Spleen (tissue), 11 donors: ENCODE measurements around the gene PRKAG3. TPM values are rescaled to one million over a fixed set of nuclear protein-coding genes. Genes with fewer than 3 reads are reported as not detected.

Experiments used
- DNase-seq: peaks from one replicate; pipeline ENCODE4 v3.0.0-alpha.2; 2020
- H3K27ac ChIP-seq, 8 donors: fragments of 200-600 bp; sonication (generic) in 7 of 8; 1 replicate in 4 of 8; 2 replicates in 4 of 8; pipeline versions ENCODE4 v1.5.0 to v1.8.0; 2016 to 2021; ENCODE audit warnings: inconsistent platforms in 4 of 8, mild to moderate bottlenecking in 4 of 8, moderate library complexity in 1 of 8
- H3K27me3 ChIP-seq, 7 donors: fragments of 200-600 bp; sonication (generic) in 6 of 7; replicated peaks in 1 of 7; 1 replicate in 4 of 7; 2 replicates in 3 of 7; pipeline versions ENCODE4 v1.5.0 to v1.8.0; 2016 to 2021; ENCODE audit warnings: inconsistent platforms in 3 of 7, mild to moderate bottlenecking in 1 of 7
- H3K36me3 ChIP-seq, 6 donors: fragments of 200-600 bp; sonication (generic) in 5 of 6; 1 replicate in 4 of 6; 2 replicates in 2 of 6; pipeline versions ENCODE4 v1.5.0 to v1.8.0; 2016 to 2021; ENCODE audit warnings: inconsistent platforms in 2 of 6
- H3K4me1 ChIP-seq, 6 donors: fragments of 200-600 bp; sonication (generic) in 5 of 6; 1 replicate in 3 of 6; 2 replicates in 3 of 6; pipeline versions ENCODE4 v1.5.0 to v1.8.0; 2016 to 2021; ENCODE audit warnings: inconsistent platforms in 3 of 6
- H3K4me3 ChIP-seq, 8 donors: fragments of 200-600 bp; sonication (generic) in 7 of 8; 1 replicate in 4 of 8; 2 replicates in 4 of 8; pipeline versions ENCODE4 v1.5.0 to v1.8.0; 2016 to 2021; ENCODE audit warnings: inconsistent platforms in 4 of 8, mild to moderate bottlenecking in 4 of 8, moderate library complexity in 2 of 8
- H3K9me3 ChIP-seq, 8 donors: fragments of 200-600 bp; sonication (generic) in 7 of 8; 1 replicate in 4 of 8; 2 replicates in 4 of 8; pipeline versions ENCODE4 v1.5.0 to v1.8.0; 2016 to 2021; ENCODE audit warnings: inconsistent platforms in 4 of 8
- CTCF ChIP-seq, 11 experiments: fragments of 200-600 bp in 7 of 11; fragments of 450-650 bp in 4 of 11; sonication (generic) in 4 of 11; IDR thresholded peaks in 8 of 11; conservative IDR thresholded peaks in 3 of 11; 1 replicate in 7 of 11; 2 replicates in 4 of 11; pipeline versions ENCODE4 v1.4.0 to v1.8.0; 2016 to 2021; ENCODE audit warnings: antibody characterized with exemption in 11 of 11, inconsistent platforms in 4 of 11, mild to moderate bottlenecking in 1 of 11
- POLR2A ChIP-seq, 3 donors: fragments of 450-650 bp; IDR thresholded peaks; one replicate each; pipeline ENCODE4 v1.5.1; 2017; ENCODE audit warnings: antibody characterized with exemption in 3 of 3, mild to moderate bottlenecking in 1 of 3
- POLR2AphosphoS5 ChIP-seq, 3 donors: sonication (generic); formaldehyde crosslinking; IDR thresholded peaks; one replicate each; pipeline ENCODE4 v1.5.1; 2017; ENCODE audit warnings: antibody characterized with exemption in 3 of 3
- WGBS, 5 donors: extraction: QIAGEN DNeasy Blood & Tissue Kit in 3 of 5; methylation state at CpG; one replicate each; pipeline versions ENCODE4 v1.1.5 to v1.1.7; 2013 to 2018; 5-methylcytosine and 5-hydroxymethylcytosine counted together
- intact Hi-C: fragments of 100-400 bp; cut with DNase I; formaldehyde crosslinking; loops from one replicate; pipeline ENCODE4 v1.15.0; 2023; ENCODE audit warnings: low total_unique reads
- polyA plus RNA-seq, 3 donors: library from polyadenylated mRNA; stranded (reverse); fragments of 200-250 nt; gene quantifications; one replicate each; pipeline ENCODE4 v1.2.1, GENCODE V29; 2013
- total RNA-seq, 7 donors: library from RNA; depleted of rRNA in 3 of 7; stranded (reverse); fragments of >200 nt in 3 of 7; fragmentation: NEBNext Ultra II Directional in 4 of 7; extraction: Animal tissue kit (Norgen Biotek cat#: 25700) in 4 of 7; gene quantifications; one replicate each; pipeline versions ENCODE4 v1.1.0 to v1.2.1, GENCODE V29; 2016 to 2021
- donor health status: healthy with polysubstance abuse.
- donor health status: DM: no; HTN: no; CAD: no; lungs with moderate emphysema.
- donor health status: DM: no; HTN: no; CAD: no.
- donor health status: Bipolar disorder and iron deficiency.
- donor health status: healthy.
- donor health status: DM: no; HTN: no; CAD: no.
- donor health status: DM: yes; HTN: yes; CAD: no.

The PRKAG3 gene
- total and polyA plus RNA-seq, 10 donors = not detected

DNA sequence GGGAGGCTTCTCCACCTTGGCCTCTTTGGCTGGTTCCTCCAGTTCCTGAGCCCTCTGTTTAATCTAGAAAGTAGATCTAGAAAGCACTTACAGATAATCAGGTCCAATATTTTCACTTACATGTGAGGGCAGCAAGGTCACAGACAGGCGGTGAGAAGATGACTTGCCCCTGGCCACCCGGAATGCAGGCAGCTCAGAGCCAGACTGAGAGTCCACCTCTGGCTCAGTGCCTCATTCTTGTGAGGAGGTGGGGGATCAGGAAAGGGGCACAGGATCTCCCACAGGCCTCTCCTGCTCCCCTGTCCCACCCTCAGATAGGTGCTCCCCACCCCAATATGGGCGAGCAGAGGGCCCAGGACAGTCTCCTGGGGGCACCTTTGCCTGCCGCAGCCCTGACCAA is 33.8 kb upstream of the PRKAG3 start:
- no peaks in the 10 kb centered on the region for H3K9me3 ChIP-seq
- peaks cover 7 to 36% (median 17%) of the 10 kb centered on the region in 6 donors for H3K4me1 ChIP-seq
- peak; percentile 37 for DNase-seq
- H3K4me3 ChIP-seq = no peak overlapping the region
- no peak overlapping the region for H3K27ac ChIP-seq
- H3K27me3 ChIP-seq = peaks cover 0 to 79% (median 14%) of the 10 kb centered on the region in 7 donors
- TF ChIP-seq POLR2A (IDR thresholded peaks at IDR 0.05) = no peak
- H3K36me3 ChIP-seq = no peaks in the 10 kb centered on the region
- 67 to 90% (median 84%) methylated on average over 3 to 4 of the region's 4 CpGs for WGBS, 5 donors
- intact Hi-C loops = no loop called here

- peak; percentile 58 for DNase-seq
- intact Hi-C loops = no loop called here
- Histone ChIP-seq H3K4me3 (no peak overlapping the region), H3K9me3 (no peaks in the 10 kb centered on the region), H3K27me3 (peaks cover 0 to 91% (median 36%) of the 10 kb centered on the region in 7 donors), H3K27ac (no peak overlapping the region), H3K36me3 (no peaks in the 10 kb centered on the region), H3K4me1 (peaks cover 19 to 49% (median 34%) of the 10 kb centered on the region in 6 donors)
- WGBS, 5 donors = 77 to 87% (median 81%) methylated on average over 3 of the region's 3 CpGs
- TF ChIP-seq POLR2A (IDR thresholded peaks at IDR 0.05) (no peak), POLR2AphosphoS5 (IDR thresholded peaks at IDR 0.05) (no peak), CTCF (IDR thresholded peaks at IDR 0.05 in 8 of 11, conservative IDR thresholded peaks at IDR 0.05 in 3 of 11) (no peak)
These were observed 31.5 kb upstream of the PRKAG3 start for GRCh38 chr2:218863021-218863520.

DNA sequence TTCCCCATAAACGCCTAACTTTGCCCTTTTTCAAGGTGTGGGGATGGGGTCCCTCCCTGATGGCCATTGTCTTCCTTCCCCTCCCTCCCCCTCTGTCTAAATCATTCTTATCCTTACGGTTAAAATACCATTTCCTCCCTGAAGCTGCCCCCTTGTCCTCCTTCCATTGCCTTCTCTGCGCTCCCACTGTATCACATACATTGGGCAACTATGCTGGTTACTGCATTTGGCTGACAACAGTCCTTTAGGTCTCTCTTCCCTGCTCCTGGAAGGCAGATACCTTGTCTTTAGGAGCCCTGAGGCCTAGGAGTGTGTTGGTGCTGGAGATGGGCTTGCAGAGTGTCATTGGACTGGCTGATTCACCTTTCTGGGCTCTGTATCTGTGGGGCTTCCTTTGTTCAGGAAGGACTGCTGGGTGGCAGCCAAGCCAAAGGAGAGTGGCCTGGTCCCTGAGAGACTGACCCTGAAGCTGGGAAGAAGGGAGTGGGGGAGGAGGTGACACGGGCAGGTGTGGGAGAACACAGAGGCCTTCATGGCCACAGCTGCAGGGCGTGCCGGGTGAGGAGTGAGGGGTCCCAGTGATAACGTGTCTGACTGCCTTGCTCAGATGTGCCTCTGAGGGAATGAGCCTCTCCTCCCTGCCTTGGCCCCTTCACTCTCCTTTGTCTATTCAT is 30.2 kb upstream of the PRKAG3 start:
- Histone ChIP-seq H3K27me3 (peaks cover 3 to 95% (median 43%) of the 10 kb centered on the region in 7 donors), H3K9me3 (no peaks in the 10 kb centered on the region), H3K27ac (no peak overlapping the region), H3K36me3 (no peaks in the 10 kb centered on the region), H3K4me3 (peak overlapping the region in 2 of 8 donors; percentile 36 to 68), H3K4me1 (peaks cover 12 to 52% (median 28%) of the 10 kb centered on the region in 6 donors)
- peak; percentile 41 for DNase-seq
- TF ChIP-seq POLR2AphosphoS5 (IDR thresholded peaks at IDR 0.05) (no peak), CTCF (IDR thresholded peaks at IDR 0.05 in 8 of 11, conservative IDR thresholded peaks at IDR 0.05 in 3 of 11) (no peak), POLR2A (IDR thresholded peaks at IDR 0.05) (no peak)
- WGBS, 5 donors = 62 to 74% (median 69%) methylated on average over 7 of the region's 7 CpGs
- intact Hi-C loops = no loop called here

- peak; percentile 62 for DNase-seq
- Histone ChIP-seq H3K9me3 (no peaks in the 10 kb centered on the region), H3K27me3 (peaks cover 3 to 98% (median 43%) of the 10 kb centered on the region in 7 donors), H3K36me3 (no peaks in the 10 kb centered on the region), H3K4me1 (peaks cover 12 to 53% (median 28%) of the 10 kb centered on the region in 6 donors), H3K4me3 (peak overlapping the region in 4 of 8 donors; percentile 36 to 68 (median 42)), H3K27ac (peak overlapping the region in 4 of 8 donors; percentile 57 to 67 (median 64))
- TF ChIP-seq CTCF (IDR thresholded peaks at IDR 0.05 in 8 of 11, conservative IDR thresholded peaks at IDR 0.05 in 3 of 11) = no peak
- TF ChIP-seq POLR2AphosphoS5 (IDR thresholded peaks at IDR 0.05) = peak in 2 of 3 donors; percentile 31 to 73
- intact Hi-C loops = no loop called here
- 0 to 10% (median 3%) methylated on average over 8 to 21 of the region's 21 CpGs for WGBS, 5 donors
These were observed 29.4 kb upstream of the PRKAG3 start for GRCh38 chr2:218860950-218861381.
